ENCODE results near the gene CEACAM20.
"Not testable (repeated sequence)": the region's sequence is repeated elsewhere in the genome, so short reads cannot be mapped to it uniquely, and the experiment has no call there.

The CEACAM20 gene

DNA sequence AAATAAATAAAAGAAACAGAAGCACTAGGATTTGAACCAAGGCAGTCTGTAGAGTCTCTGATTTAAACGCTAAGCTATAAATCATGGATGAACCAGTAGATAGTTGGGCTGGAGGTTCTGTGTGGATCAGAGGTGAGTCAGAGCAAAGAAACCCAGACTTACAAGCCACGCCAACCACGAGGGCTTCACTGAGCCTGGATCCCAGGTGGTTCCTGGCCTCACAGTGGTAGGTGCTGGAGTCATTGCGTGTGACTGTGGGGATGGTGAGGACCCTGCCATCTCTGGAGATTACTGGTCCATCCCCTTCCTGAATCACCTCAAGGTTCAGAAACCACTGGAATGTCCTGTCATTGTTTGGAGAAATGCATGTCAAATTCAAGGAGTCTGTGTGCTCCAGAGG lies 19.3 kb upstream of the CEACAM20 start:
- no peaks in the 10 kb centered on the region for H3K4me1 ChIP-seq (ENCODE audit: control insufficient read depth, insufficient read depth, low read length)
- no peak overlapping the region for H3K4me3 ChIP-seq (ENCODE audit: low read depth, low read length)
- no peak overlapping the region for H3K27ac ChIP-seq (ENCODE audit: low read depth, low read length)
- no peaks in the 10 kb centered on the region for H3K36me3 ChIP-seq (ENCODE audit: control insufficient read depth, insufficient read depth, low read length)
- H3K9me3 ChIP-seq (ENCODE audit: control insufficient read depth, insufficient read depth, low read depth, low read length), result no peaks in the 10 kb centered on the region
- H3K27me3 ChIP-seq (ENCODE audit: control insufficient read depth, insufficient read depth, low read length), result peaks cover 7% of the 10 kb centered on the region; the same call in 1 of the 2 replicates
- no peak overlapping the region for H3K9ac ChIP-seq (ENCODE audit: low read length)

DNA sequence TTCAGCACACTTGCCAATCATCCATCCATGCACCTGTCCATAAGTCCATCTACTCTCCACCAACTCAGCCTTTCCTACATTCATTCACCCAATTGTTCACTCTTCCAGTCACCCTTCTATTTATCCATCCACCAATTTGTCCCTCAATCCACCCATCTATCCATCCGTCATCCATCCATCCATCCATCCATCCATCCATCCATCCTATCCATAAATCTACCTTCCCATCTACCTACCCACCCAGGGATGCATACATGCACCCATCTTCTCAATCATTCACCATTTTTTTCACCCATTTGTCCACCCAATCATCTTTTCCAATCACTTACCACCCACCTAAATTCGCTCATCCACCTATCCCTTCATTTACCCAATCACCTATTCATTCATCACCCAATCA lies 14.6 kb upstream of the CEACAM20 start:
- no peaks in the 10 kb centered on the region for H3K9me3 ChIP-seq (ENCODE audit: control insufficient read depth, insufficient read depth, low read depth, low read length)
- no peak overlapping the region for H3K9ac ChIP-seq (ENCODE audit: low read length)
- no peak overlapping the region for H3K27ac ChIP-seq (ENCODE audit: low read depth, low read length)
- H3K4me3 ChIP-seq (ENCODE audit: low read depth, low read length), result no peak overlapping the region
- H3K36me3 ChIP-seq (ENCODE audit: control insufficient read depth, insufficient read depth, low read length), result no peaks in the 10 kb centered on the region
- H3K4me1 ChIP-seq (ENCODE audit: control insufficient read depth, insufficient read depth, low read length), result no peaks in the 10 kb centered on the region
- H3K27me3 ChIP-seq (ENCODE audit: control insufficient read depth, insufficient read depth, low read length), result peaks cover 13% of the 10 kb centered on the region; the same call in 1 of the 2 replicates

DNA sequence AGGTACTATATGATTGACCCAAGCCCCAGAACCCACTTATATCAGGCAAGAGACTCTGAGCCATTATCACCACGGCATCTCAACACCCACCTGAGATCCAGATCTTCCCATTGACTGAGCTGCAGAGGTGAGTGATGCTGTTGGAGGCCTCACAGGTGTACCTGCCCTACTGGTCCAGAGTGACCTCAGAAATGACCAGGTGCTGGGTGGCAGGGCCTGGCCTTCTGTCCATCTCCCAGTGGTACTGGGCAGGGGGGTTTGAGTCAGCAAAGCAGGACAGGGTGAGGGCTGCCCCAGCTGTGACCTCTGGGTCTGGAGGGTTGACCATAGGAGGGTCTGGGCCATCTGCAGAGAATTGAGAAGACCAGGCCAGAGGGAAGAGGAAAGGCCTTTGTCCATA lies 13.2 kb upstream of the CEACAM20 start:
- Histone ChIP-seq H3K9ac (ENCODE audit: low read length) (no peak overlapping the region), H3K4me1 (ENCODE audit: control insufficient read depth, insufficient read depth, low read length) (no peaks in the 10 kb centered on the region), H3K27me3 (ENCODE audit: control insufficient read depth, insufficient read depth, low read length) (peaks cover 14% of the 10 kb centered on the region; the same call in 1 of the 2 replicates), H3K36me3 (ENCODE audit: control insufficient read depth, insufficient read depth, low read length) (no peaks in the 10 kb centered on the region), H3K9me3 (ENCODE audit: control insufficient read depth, insufficient read depth, low read depth, low read length) (no peaks in the 10 kb centered on the region), H3K4me3 (ENCODE audit: low read depth, low read length) (no peak overlapping the region), H3K27ac (ENCODE audit: low read depth, low read length) (no peak overlapping the region)

DNA sequence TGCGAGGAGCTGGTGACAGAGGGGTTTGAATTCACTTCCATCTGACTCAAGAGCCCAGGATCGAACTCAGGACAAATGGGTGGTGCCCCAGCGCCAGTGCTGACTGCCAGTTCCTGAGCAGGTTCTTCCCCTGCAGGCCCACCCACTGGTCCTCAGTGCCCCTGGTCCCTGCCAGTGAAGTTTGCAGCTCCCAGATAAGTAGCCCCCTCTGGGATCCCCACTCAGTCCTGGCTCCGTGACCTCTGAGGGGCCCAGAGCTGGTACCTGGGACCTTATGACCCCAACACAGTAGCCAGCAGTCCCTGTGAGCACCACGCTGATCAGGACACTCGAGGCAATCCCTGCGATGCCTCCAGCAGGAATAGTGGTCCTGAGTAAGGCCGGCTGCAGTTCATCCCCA lies 11.3 kb upstream of the CEACAM20 start:
- Histone ChIP-seq H3K4me3 (ENCODE audit: low read depth, low read length) (no peak overlapping the region), H3K27ac (ENCODE audit: low read depth, low read length) (no peak overlapping the region), H3K27me3 (ENCODE audit: control insufficient read depth, insufficient read depth, low read length) (peaks cover 11% of the 10 kb centered on the region; the same call in 1 of the 2 replicates), H3K36me3 (ENCODE audit: control insufficient read depth, insufficient read depth, low read length) (no peaks in the 10 kb centered on the region), H3K9me3 (ENCODE audit: control insufficient read depth, insufficient read depth, low read depth, low read length) (no peaks in the 10 kb centered on the region), H3K4me1 (ENCODE audit: control insufficient read depth, insufficient read depth, low read length) (no peaks in the 10 kb centered on the region), H3K9ac (ENCODE audit: low read length) (no peak overlapping the region)

DNA sequence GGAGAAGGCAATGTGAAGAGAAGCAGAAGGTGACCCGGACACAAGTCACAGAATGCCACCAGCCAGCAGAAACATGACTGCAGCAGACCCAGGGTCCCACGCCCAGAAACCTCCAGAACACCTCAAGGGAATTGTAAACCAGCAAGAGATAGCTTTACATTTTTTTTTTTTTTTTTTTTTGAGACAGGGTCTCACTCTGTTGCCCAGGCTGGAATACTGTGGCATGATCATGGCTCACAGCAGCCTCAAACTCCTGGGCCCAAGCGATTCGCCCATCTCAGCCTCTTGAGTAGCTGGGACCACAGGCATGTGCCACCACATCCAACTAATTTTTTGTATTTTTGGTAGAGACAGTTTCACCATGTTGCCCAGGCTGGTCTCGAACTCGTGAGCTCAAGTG lies 10.5 kb upstream of the CEACAM20 start:
- no peak overlapping the region for H3K4me3 ChIP-seq (ENCODE audit: low read depth, low read length)
- no peaks in the 10 kb centered on the region for H3K4me1 ChIP-seq (ENCODE audit: control insufficient read depth, insufficient read depth, low read length)
- H3K9ac ChIP-seq (ENCODE audit: low read length), result no peak overlapping the region
- H3K9me3 ChIP-seq (ENCODE audit: control insufficient read depth, insufficient read depth, low read depth, low read length), result no peaks in the 10 kb centered on the region
- peaks cover 11% of the 10 kb centered on the region; the same call in 1 of the 2 replicates for H3K27me3 ChIP-seq (ENCODE audit: control insufficient read depth, insufficient read depth, low read length)
- no peaks in the 10 kb centered on the region for H3K36me3 ChIP-seq (ENCODE audit: control insufficient read depth, insufficient read depth, low read length)
- no peak overlapping the region for H3K27ac ChIP-seq (ENCODE audit: low read depth, low read length)

DNA sequence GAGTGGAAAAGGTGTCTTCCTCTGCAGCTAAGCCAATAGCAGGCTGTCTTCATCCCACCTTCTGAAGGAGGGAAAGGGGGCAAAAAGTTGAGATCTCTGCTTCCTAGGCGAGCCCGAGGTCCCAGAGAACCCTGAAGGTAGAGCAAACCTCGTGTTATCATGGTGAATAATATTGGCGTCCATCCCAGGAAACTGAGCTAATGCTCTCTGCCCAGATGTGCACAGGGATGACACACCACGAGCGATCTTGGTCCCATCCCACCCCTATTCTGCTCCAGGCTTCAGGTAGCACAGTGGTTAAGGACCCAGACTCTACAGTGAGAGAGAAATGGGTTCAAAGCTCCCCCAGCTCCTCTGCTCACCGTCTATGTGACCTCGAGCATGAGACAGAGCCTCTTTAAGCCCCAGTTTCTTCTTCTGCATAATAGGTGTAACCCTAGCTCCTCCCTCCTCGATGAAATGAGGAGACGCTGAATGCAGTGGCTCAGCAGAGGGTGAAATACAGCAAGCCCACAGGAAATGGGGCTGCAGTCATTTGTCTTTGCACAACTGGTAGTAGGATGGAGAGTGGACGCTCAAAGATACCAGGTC lies 9.9 kb upstream of the CEACAM20 start:
- no peaks in the 10 kb centered on the region for H3K36me3 ChIP-seq (ENCODE audit: control insufficient read depth, insufficient read depth, low read length)
- no peak overlapping the region for H3K27ac ChIP-seq (ENCODE audit: low read depth, low read length)
- H3K4me1 ChIP-seq (ENCODE audit: control insufficient read depth, insufficient read depth, low read length), result no peaks in the 10 kb centered on the region
- H3K9me3 ChIP-seq (ENCODE audit: control insufficient read depth, insufficient read depth, low read depth, low read length), result no peaks in the 10 kb centered on the region
- H3K4me3 ChIP-seq (ENCODE audit: low read depth, low read length), result no peak overlapping the region
- H3K27me3 ChIP-seq (ENCODE audit: control insufficient read depth, insufficient read depth, low read length), result peaks cover 11% of the 10 kb centered on the region; the same call in 1 of the 2 replicates
- H3K9ac ChIP-seq (ENCODE audit: low read length), result no peak overlapping the region

DNA sequence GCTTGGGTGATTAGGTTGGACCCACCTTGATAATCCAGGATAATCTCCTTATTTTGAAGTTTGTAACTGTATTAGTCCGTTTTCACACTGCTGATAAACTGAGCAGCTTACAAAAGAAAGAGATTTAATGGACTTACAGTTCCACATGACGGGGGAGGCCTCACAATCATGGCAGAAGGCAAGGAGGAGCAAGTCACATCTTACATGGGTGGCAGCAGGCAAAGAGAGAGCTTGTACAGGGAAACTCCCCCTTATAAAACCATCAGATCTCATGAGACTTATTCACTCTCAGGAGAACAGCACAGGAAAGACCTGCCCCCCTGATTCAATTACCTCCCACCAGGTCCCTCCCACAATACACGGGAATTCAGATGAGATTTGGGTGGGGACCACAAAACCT lies 5.9 kb upstream of the CEACAM20 start:
- H3K27me3 ChIP-seq (ENCODE audit: control insufficient read depth, insufficient read depth, low read length), result peaks cover 13% of the 10 kb centered on the region; the same call in 1 of the 2 replicates
- H3K36me3 ChIP-seq (ENCODE audit: control insufficient read depth, insufficient read depth, low read length); H3K4me1 ChIP-seq (ENCODE audit: control insufficient read depth, insufficient read depth, low read length); H3K27ac ChIP-seq (ENCODE audit: low read depth, low read length); H3K4me3 ChIP-seq (ENCODE audit: low read depth, low read length); H3K9me3 ChIP-seq (ENCODE audit: control insufficient read depth, insufficient read depth, low read depth, low read length); H3K9ac ChIP-seq (ENCODE audit: low read length): not testable (repeated sequence)

DNA sequence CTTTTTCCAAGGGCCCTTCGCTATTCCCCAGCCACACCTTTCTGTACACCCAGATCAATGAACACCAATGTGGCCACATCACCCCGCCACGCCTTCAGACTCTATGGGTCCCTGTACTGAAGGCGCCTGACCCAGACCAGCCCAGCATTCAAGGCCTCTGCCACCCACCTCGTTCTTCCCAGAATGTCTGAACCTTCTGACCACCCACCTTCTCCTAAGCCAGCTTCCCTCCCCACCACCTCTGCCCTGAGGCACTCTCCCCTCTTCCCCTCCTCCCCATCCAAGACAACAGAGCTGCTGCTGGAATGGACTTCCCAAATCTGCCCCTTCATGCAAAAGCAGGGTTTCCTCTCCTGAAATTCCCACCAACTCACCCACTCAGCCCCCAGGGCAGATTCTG lies 3.3 kb upstream of the CEACAM20 start:
- Histone ChIP-seq H3K27ac (ENCODE audit: low read depth, low read length) (no peak overlapping the region), H3K4me3 (ENCODE audit: low read depth, low read length) (no peak overlapping the region)

DNA sequence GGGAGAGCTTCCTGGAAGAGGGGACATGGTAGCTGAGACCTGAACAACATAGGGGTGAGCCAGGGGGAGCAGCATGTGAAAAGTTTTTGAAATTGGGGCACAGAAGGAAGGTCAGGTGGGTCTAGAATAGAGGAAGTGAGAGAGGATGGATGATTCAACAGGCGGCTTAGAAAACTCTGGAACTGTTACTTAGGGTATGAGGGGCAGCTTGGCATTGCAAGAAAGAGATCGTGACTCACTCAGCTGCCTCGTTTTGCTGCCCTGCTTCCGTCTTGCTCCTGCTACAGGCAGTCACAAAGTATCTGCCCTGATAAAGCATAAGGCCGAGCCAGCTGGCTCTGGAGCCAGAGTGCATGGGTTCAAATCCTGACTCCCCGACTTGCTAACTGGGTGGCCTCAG lies 1.3 kb upstream of the CEACAM20 start:
- peaks cover 12% of the 10 kb centered on the region; the same call in 1 of the 2 replicates for H3K27me3 ChIP-seq (ENCODE audit: control insufficient read depth, insufficient read depth, low read length)

More for the DNA sequence above, 3.3 kb upstream of the CEACAM20 start:
- H3K36me3 ChIP-seq (ENCODE audit: control insufficient read depth, insufficient read depth, low read length), result no peaks in the 10 kb centered on the region
- H3K9me3 ChIP-seq (ENCODE audit: control insufficient read depth, insufficient read depth, low read depth, low read length), result no peaks in the 10 kb centered on the region
- no peak overlapping the region for H3K9ac ChIP-seq (ENCODE audit: low read length)
- H3K4me1 ChIP-seq (ENCODE audit: control insufficient read depth, insufficient read depth, low read length), result no peaks in the 10 kb centered on the region
- H3K27me3 ChIP-seq (ENCODE audit: control insufficient read depth, insufficient read depth, low read length), result peaks cover 9% of the 10 kb centered on the region; the same call in 1 of the 2 replicates

DNA sequence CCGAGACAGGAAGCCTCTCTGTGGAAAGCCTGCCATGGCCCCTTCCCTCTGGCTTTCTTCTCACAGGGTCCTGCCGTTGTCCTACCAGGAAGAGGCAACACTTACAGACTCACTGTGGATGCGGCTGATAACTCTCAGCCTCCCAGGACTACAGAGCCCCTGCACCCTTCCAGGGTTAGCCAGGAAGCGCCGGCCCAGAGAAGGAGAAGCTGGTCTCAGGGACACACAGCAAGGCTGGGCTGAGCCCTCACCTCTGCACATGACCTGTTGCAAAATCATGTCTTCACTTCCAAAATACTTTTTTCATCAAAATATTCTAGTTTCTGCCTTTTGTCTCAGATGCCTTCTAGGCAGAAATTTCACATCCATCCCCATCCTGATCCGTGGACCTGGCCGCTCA lies 1.9 kb downstream of the CEACAM20 start:
- H3K4me3 ChIP-seq (ENCODE audit: low read depth, low read length), result no peak overlapping the region
- no peaks in the 10 kb centered on the region for H3K9me3 ChIP-seq (ENCODE audit: control insufficient read depth, insufficient read depth, low read depth, low read length)
- H3K27me3 ChIP-seq (ENCODE audit: control insufficient read depth, insufficient read depth, low read length), result peaks cover 31% of the 10 kb centered on the region; the same call in 1 of the 2 replicates
- H3K27ac ChIP-seq (ENCODE audit: low read depth, low read length), result no peak overlapping the region
- no peak overlapping the region for H3K9ac ChIP-seq (ENCODE audit: low read length)
- no peaks in the 10 kb centered on the region for H3K4me1 ChIP-seq (ENCODE audit: control insufficient read depth, insufficient read depth, low read length)
- no peaks in the 10 kb centered on the region for H3K36me3 ChIP-seq (ENCODE audit: control insufficient read depth, insufficient read depth, low read length)

More for the DNA sequence above, 1.3 kb upstream of the CEACAM20 start:
- no peak overlapping the region for H3K4me3 ChIP-seq (ENCODE audit: low read depth, low read length)
- H3K4me1 ChIP-seq (ENCODE audit: control insufficient read depth, insufficient read depth, low read length), result no peaks in the 10 kb centered on the region
- no peak overlapping the region for H3K27ac ChIP-seq (ENCODE audit: low read depth, low read length)
- no peak overlapping the region for H3K9ac ChIP-seq (ENCODE audit: low read length)
- H3K36me3 ChIP-seq (ENCODE audit: control insufficient read depth, insufficient read depth, low read length), result no peaks in the 10 kb centered on the region
- no peaks in the 10 kb centered on the region for H3K9me3 ChIP-seq (ENCODE audit: control insufficient read depth, insufficient read depth, low read depth, low read length)

DNA sequence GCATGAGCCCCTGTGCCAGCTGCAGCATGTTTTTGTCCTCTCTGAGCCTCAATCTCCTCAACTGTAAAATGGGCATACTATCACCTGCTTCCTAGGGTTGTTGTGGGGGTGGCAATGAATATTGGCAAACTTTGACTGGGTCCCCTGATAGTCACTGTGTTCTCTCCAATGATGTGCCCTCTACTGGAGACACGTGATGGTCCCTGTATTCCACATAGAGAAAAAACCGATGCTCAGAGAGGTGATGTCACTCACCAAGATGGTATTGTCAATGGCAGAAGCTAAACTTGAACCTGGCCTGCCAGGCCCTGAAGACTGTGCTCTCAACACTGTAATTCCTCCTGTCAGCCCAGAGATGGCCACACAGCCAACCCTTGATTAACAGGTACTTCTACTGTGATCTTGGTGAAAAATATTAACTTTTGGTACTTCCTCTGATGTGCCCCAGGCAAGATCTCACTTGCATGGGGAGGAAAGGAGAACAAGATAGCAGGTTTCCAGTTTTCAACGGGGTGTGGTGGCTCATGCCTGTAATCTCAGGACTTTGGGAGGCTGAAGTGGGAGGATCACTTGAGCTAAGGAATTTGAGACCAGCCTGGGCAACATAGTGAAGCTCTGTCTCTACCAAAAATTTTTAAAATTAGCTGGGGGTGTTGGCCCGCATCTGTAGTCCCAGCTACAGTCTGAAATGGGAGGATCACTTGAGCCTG lies 3.6 kb downstream of the CEACAM20 start:
- Histone ChIP-seq H3K4me3 (ENCODE audit: low read depth, low read length) (no peak overlapping the region), H3K36me3 (ENCODE audit: control insufficient read depth, insufficient read depth, low read length) (no peaks in the 10 kb centered on the region), H3K9ac (ENCODE audit: low read length) (no peak overlapping the region), H3K4me1 (ENCODE audit: control insufficient read depth, insufficient read depth, low read length) (no peaks in the 10 kb centered on the region), H3K9me3 (ENCODE audit: control insufficient read depth, insufficient read depth, low read depth, low read length) (no peaks in the 10 kb centered on the region; the same call in 1 of the 2 replicates), H3K27me3 (ENCODE audit: control insufficient read depth, insufficient read depth, low read length) (peaks cover 28% of the 10 kb centered on the region; the same call in 1 of the 2 replicates), H3K27ac (ENCODE audit: low read depth, low read length) (no peak overlapping the region)
